Testis (tissue), 3 donors: ENCODE measurements around the gene JRKL. TPM values are rescaled to one million over a fixed set of nuclear protein-coding genes. Genes with fewer than 3 reads are reported as not detected.

Experiments used
- DNase-seq: peaks from one replicate; pipeline ENCODE4 v3.0.0-alpha.2; 2019
- H3K27ac ChIP-seq, 2 donors: fragments of 200-600 bp; sonication (generic); one replicate each; pipeline ENCODE4 v1.5.1; 2019
- H3K27me3 ChIP-seq: fragments of 200-600 bp; sonication (generic); one replicate; pipeline ENCODE4 v1.5.1; 2019
- H3K36me3 ChIP-seq: fragments of 200-600 bp; sonication (generic); one replicate; pipeline ENCODE4 v1.5.1; 2017; ENCODE audit warnings: low read depth; ENCODE audit errors: missing control alignments
- H3K4me1 ChIP-seq: fragments of 200-600 bp; sonication (generic); one replicate; pipeline ENCODE4 v1.5.1; 2019
- H3K4me3 ChIP-seq, 2 donors: fragments of 200-600 bp; sonication (generic); one replicate each; pipeline ENCODE4 v1.5.1; 2017 to 2019
- H3K9me3 ChIP-seq: fragments of 200-600 bp; sonication (generic); one replicate; pipeline ENCODE4 v1.5.1; 2017
- POLR2A ChIP-seq: fragments of 450-650 bp; IDR thresholded peaks from one replicate; pipeline ENCODE4 v1.6.1; 2017; ENCODE audit warnings: antibody characterized with exemption, mild to moderate bottlenecking, moderate library complexity
- WGBS, 2 donors: methylation state at CpG; one replicate each; pipeline ENCODE4 v1.1.5; 2018; 5-methylcytosine and 5-hydroxymethylcytosine counted together
- intact Hi-C: fragments of 100-400 bp; cut with DNase I; formaldehyde crosslinking; loops from one replicate; pipeline ENCODE4 v1.15.1; 2023; ENCODE audit warnings: low total_unique reads
- polyA plus RNA-seq: library from polyadenylated mRNA; stranded (reverse); fragments of 350-450 nt; fragmentation: Illumina TruSeq; extraction: RNeasy Lipid Tissue Mini Kit (QIAGEN cat#74804); gene quantifications from one replicate; pipeline ENCODE4 v1.2.3, GENCODE V29; 2014; ENCODE audit warnings: low read depth, low replicate concordance; ENCODE audit not compliant: insufficient read depth
- total RNA-seq, 2 donors: library from RNA; depleted of rRNA; stranded (reverse); fragments of >200 nt; gene quantifications; one replicate each; pipeline ENCODE4 v1.2.3, GENCODE V29; 2016
- TF ChIP-seq, protein P1 (sequence below), 3 experiments: fragments of 450-650 bp in 2 of 3; fragments of 200-600 bp in 1 of 3; sonication (generic) in 1 of 3; IDR thresholded peaks; one replicate each; pipeline ENCODE4 v1.5.1; 2016 to 2019; ENCODE audit warnings: antibody characterized with exemption in 3 of 3, mild to moderate bottlenecking in 2 of 3, moderate library complexity in 1 of 3

The JRKL gene
- total and polyA plus RNA-seq, 3 donors from 2014 or later: 6.9 to 9.7 (median 9.1) TPM

DNA sequence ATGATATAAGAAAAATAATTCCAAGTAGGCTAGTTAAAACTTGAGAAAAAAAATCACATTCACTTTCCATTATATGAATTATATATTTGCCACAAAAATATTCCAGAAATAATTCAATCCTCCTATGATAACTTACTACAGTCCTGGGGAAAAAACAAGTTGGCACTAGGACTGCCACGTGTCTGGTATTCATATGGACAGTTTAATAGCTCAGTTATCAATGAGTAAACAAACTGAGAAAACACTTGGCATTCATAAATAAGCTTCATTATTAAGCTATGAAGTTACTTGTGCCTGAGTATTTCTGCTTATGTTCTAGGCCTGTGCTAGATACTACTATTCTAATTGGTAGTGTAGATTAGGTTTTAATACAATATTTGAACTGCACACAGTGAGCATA is 24.3 kb upstream of the JRKL start:
- TF ChIP-seq, protein P1, sequence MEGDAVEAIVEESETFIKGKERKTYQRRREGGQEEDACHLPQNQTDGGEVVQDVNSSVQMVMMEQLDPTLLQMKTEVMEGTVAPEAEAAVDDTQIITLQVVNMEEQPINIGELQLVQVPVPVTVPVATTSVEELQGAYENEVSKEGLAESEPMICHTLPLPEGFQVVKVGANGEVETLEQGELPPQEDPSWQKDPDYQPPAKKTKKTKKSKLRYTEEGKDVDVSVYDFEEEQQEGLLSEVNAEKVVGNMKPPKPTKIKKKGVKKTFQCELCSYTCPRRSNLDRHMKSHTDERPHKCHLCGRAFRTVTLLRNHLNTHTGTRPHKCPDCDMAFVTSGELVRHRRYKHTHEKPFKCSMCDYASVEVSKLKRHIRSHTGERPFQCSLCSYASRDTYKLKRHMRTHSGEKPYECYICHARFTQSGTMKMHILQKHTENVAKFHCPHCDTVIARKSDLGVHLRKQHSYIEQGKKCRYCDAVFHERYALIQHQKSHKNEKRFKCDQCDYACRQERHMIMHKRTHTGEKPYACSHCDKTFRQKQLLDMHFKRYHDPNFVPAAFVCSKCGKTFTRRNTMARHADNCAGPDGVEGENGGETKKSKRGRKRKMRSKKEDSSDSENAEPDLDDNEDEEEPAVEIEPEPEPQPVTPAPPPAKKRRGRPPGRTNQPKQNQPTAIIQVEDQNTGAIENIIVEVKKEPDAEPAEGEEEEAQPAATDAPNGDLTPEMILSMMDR (IDR thresholded peaks at IDR 0.05): no peak
- TF ChIP-seq POLR2A: no peak
- no peaks in the 10 kb centered on the region for H3K36me3 ChIP-seq

DNA sequence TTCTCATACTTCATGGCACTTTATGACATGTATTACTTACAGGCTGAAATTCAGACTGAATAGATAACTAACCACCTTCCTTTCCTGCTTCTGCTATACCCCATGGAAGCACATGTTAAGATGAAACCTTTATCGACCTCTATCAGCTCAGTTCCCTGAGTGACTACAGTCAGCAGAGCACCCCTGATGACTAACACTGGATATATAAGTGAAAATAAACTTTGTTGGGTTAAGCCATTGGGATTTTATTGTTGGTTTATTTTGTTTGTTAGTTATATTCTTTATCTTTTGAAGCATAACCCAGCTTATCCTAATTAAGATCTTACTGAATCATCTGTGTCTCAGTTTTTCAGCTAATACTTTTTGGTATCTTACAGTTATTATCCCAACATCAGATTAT is 23.8 kb upstream of the JRKL start:
- no peaks in the 10 kb centered on the region for H3K9me3 ChIP-seq
- 78 to 94% methylated on average over 1 of the region's 1 CpG for WGBS, 2 donors
- no peak overlapping the region for H3K27ac ChIP-seq
- H3K4me3 ChIP-seq: no peak overlapping the region
- intact Hi-C loops: no loop called here
- TF ChIP-seq, protein P1 (IDR thresholded peaks at IDR 0.05): no peak
- no peak for TF ChIP-seq POLR2A
- H3K27me3 ChIP-seq: no peaks in the 10 kb centered on the region
- no peaks in the 10 kb centered on the region for H3K36me3 ChIP-seq
- no peak for DNase-seq
- H3K4me1 ChIP-seq: no peaks in the 10 kb centered on the region

More for the DNA sequence above, 24.3 kb upstream of the JRKL start:
- H3K27me3 ChIP-seq: no peaks in the 10 kb centered on the region
- no peak for DNase-seq
- H3K9me3 ChIP-seq: no peaks in the 10 kb centered on the region
- H3K4me3 ChIP-seq: no peak overlapping the region
- intact Hi-C loops: no loop called here
- no peak overlapping the region for H3K27ac ChIP-seq
- H3K4me1 ChIP-seq: no peaks in the 10 kb centered on the region
- 78 to 83% methylated on average over 1 of the region's 1 CpG for WGBS, 2 donors

DNA sequence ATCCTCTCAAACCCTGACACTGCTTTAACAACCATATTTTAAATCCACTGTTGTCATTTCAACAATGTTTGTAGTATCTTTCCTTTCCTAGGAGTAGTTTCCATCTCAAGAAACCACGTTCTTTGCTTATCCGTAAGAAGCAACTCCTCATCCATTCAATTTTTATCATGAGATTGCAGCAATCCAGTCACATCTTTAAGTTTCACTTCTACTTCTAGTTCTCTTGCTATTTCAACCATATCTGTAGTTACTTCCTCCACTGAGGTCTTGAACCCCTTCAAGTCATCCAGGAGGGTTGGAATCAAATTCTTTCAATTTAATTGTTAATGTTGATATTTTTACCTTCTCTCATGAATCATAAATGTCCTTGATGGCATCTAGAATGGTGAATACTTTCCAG is 22.5 kb upstream of the JRKL start:
- WGBS, 2 donors: 82 to 84% methylated on average over 2 of the region's 2 CpGs
- no peak for DNase-seq
- no peak overlapping the region for H3K4me3 ChIP-seq
- no peak overlapping the region for H3K27ac ChIP-seq
- no peaks in the 10 kb centered on the region for H3K4me1 ChIP-seq
- no peaks in the 10 kb centered on the region for H3K27me3 ChIP-seq
- no peaks in the 10 kb centered on the region for H3K9me3 ChIP-seq
- TF ChIP-seq POLR2A: no peak
- TF ChIP-seq, protein P1 (IDR thresholded peaks at IDR 0.05): no peak
- no peaks in the 10 kb centered on the region for H3K36me3 ChIP-seq
- intact Hi-C loops: no loop called here

DNA sequence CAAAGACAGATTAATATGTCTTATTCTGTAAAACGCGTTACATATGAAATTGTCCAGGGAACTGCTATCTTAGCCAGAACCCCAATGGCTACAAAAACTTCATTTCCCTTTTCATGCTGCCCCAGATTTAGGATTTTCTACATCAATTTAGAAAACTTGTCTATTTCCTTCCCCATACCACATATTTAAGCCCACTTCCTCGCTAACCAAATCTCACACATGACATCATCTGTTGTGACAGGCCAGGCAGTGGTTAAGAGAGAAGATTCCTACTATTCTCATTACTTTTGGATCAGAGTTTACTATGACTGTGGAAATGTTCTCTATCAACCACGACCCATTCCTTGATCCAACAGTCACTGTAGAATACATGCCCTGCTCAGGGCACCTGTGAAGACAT is 16.0 kb upstream of the JRKL start:
- Histone ChIP-seq H3K4me1 (no peaks in the 10 kb centered on the region), H3K27me3 (no peaks in the 10 kb centered on the region), H3K9me3 (no peaks in the 10 kb centered on the region), H3K27ac (no peak overlapping the region), H3K4me3 (no peak overlapping the region), H3K36me3 (no peaks in the 10 kb centered on the region)
- no peak for DNase-seq
- intact Hi-C loops: no loop called here
- 92 to 93% methylated on average over 4 of the region's 4 CpGs for WGBS, 2 donors
- TF ChIP-seq, protein P1 (IDR thresholded peaks at IDR 0.05): no peak
- no peak for TF ChIP-seq POLR2A

DNA sequence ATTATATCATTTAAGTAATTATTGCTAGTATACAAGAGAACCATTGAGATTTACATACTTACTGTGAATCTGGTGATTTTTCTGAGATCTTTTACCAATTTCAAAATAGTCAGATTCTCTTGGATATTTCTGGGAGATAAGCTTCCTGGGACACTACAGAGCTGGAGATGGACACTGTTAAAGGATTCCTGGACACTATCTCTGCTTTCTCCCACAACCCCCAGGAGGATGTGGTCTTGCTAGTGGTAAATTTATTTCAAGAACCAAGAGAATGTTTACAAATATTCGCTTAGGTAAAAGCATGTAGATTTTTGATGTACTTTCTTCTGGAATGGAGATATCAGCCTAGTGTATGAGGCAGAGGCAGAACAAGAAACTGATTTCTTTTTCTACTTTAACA is 13.0 kb upstream of the JRKL start:
- Histone ChIP-seq H3K36me3 (no peaks in the 10 kb centered on the region), H3K27me3 (no peaks in the 10 kb centered on the region), H3K27ac (no peak overlapping the region), H3K4me1 (no peaks in the 10 kb centered on the region), H3K4me3 (no peak overlapping the region), H3K9me3 (no peaks in the 10 kb centered on the region)
- TF ChIP-seq POLR2A: no peak
- TF ChIP-seq, protein P1 (IDR thresholded peaks at IDR 0.05): no peak
- DNase-seq: no peak
- 93 to 97% methylated on average over 1 of the region's 1 CpG for WGBS, 2 donors
- intact Hi-C loops: no loop called here
